Activated gamma-delta T cell treated with Interleukin-2 at 50 U/mL for 16 hours (primary cell): ENCODE measurements around the gene PPP1R14D.

ENCODE experiments used
- DNase-seq: peaks from one replicate; pipeline ENCODE4 v3.0.0-alpha.2; 2020

The PPP1R14D gene

GRCh38 chr15:40776537-40777141 is 51.9 kb downstream of the PPP1R14D start:
- peak; percentile 68 for DNase-seq

- DNase-seq: no peak
Observed at GRCh38 chr15:40775740-40776536, 52.6 kb downstream of the PPP1R14D start.

- no peak for DNase-seq
Observed at GRCh38 chr15:40775007-40775406, 53.5 kb downstream of the PPP1R14D start.

- no peak for DNase-seq
Observed at GRCh38 chr15:40773902-40774301, 54.6 kb downstream of the PPP1R14D start.

- DNase-seq: no peak
Observed at GRCh38 chr15:40773496-40773895, 55.0 kb downstream of the PPP1R14D start.

GRCh38 chr15:40772014-40772413 is 56.5 kb downstream of the PPP1R14D start:
- no peak for DNase-seq

GRCh38 chr15:40771242-40771641 is 57.3 kb downstream of the PPP1R14D start:
- no peak for DNase-seq

GRCh38 chr15:40770147-40770721 is 58.3 kb downstream of the PPP1R14D start:
- DNase-seq: no peak

GRCh38 chr15:40769274-40770146 is 59.0 kb downstream of the PPP1R14D start, which contains the start of gene C15orf62:
TSS of gene C15orf62 (plus strand) at chr15:40769980. CDS start at chr15:40770496, 516 bp downstream.
- peak; percentile 63 for DNase-seq

- DNase-seq: no peak
Observed at GRCh38 chr15:40768521-40769273, 59.8 kb downstream of the PPP1R14D start.

GRCh38 chr15:40767838-40768500 is 60.5 kb downstream of the PPP1R14D start:
- no peak for DNase-seq

- DNase-seq: no peak
Observed at GRCh38 chr15:40766906-40767837, 61.3 kb downstream of the PPP1R14D start.

GRCh38 chr15:40766194-40766815 is 62.2 kb downstream of the PPP1R14D start:
- DNase-seq: no peak
